Measurements from ENCODE around the gene CNRIP1. TPM values are rescaled to one million over a fixed set of nuclear protein-coding genes. Genes with fewer than 3 reads are reported as not detected.

CNRIP1 gene
- total RNA-seq, 1 experiment from 2014 or later = 1.4 TPM

DNA sequence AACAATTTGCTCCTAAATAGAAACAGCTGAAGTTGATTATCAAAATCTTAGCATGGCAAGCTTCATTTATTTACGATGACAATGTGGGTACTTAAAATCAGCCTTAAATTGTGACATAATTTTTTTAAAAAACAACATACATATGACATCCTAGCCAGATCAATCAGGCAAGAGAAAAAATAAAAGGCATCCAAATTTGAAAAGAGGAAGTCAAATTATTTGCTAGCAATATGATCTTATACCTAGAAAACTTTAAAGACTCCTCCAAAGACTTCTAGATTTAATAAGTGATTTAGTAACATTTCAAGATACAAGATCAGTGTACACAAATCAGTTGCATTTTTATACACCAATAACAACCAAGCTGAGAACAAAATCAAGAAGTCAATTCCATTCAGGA is 53.1 kb downstream of the CNRIP1 start (continued):
- TF ChIP-seq, protein P1, sequence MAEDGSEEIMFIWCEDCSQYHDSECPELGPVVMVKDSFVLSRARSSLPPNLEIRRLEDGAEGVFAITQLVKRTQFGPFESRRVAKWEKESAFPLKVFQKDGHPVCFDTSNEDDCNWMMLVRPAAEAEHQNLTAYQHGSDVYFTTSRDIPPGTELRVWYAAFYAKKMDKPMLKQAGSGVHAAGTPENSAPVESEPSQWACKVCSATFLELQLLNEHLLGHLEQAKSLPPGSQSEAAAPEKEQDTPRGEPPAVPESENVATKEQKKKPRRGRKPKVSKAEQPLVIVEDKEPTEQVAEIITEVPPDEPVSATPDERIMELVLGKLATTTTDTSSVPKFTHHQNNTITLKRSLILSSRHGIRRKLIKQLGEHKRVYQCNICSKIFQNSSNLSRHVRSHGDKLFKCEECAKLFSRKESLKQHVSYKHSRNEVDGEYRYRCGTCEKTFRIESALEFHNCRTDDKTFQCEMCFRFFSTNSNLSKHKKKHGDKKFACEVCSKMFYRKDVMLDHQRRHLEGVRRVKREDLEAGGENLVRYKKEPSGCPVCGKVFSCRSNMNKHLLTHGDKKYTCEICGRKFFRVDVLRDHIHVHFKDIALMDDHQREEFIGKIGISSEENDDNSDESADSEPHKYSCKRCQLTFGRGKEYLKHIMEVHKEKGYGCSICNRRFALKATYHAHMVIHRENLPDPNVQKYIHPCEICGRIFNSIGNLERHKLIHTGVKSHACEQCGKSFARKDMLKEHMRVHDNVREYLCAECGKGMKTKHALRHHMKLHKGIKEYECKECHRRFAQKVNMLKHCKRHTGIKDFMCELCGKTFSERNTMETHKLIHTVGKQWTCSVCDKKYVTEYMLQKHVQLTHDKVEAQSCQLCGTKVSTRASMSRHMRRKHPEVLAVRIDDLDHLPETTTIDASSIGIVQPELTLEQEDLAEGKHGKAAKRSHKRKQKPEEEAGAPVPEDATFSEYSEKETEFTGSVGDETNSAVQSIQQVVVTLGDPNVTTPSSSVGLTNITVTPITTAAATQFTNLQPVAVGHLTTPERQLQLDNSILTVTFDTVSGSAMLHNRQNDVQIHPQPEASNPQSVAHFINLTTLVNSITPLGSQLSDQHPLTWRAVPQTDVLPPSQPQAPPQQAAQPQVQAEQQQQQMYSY (CRISPR knock-in tag; IDR thresholded peaks at IDR 0.05) = no peak
- TF ChIP-seq ZNF416 (CRISPR knock-in tag; IDR thresholded peaks at IDR 0.05) (no peak), SP1 (CRISPR knock-in tag; conservative IDR thresholded peaks at IDR 0.05) (no peak), ZNF232 (CRISPR knock-in tag; IDR thresholded peaks at IDR 0.05) (no peak), TCF7 (CRISPR knock-in tag; IDR thresholded peaks at IDR 0.05; ENCODE audit: low read depth) (no peak)
- TF ChIP-seq, protein P2, sequence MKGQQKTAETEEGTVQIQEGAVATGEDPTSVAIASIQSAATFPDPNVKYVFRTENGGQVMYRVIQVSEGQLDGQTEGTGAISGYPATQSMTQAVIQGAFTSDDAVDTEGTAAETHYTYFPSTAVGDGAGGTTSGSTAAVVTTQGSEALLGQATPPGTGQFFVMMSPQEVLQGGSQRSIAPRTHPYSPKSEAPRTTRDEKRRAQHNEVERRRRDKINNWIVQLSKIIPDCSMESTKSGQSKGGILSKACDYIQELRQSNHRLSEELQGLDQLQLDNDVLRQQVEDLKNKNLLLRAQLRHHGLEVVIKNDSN (CRISPR knock-in tag; IDR thresholded peaks at IDR 0.05) = no peak

DNA sequence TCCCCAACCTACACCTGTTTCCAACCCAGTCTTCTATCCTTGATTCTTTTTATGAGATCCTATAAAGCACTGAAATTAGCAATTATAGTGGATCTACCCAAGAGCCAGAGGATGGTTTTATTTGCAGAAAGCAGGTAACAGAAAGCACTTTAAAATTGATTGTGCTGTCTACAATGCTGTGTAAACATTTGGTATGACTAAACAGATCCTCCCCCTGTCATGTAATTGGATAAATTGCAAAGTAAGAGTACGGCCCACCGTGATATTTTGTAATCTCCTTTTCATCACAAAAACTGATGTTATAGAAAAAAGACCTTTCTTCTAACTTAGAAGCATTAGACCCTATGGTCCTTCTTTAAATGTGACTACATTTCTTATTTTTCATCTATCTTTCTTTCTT is 56.1 kb downstream of the CNRIP1 start:
- Mint-ChIP-seq H3K27ac (no peak overlapping the region), H3K4me3 (no peak overlapping the region), H3K9me3 (no peaks in the 10 kb centered on the region), H3K4me1 (no peaks in the 10 kb centered on the region), H3K36me3 (no peaks in the 10 kb centered on the region), H3K27me3 (ENCODE audit: low read depth) (no peaks in the 10 kb centered on the region)
- ChIA-PET CTCF (no interaction called here), POLR2A (no interaction called here)
- no peak for ATAC-seq
- TF ChIP-seq, protein P3, sequence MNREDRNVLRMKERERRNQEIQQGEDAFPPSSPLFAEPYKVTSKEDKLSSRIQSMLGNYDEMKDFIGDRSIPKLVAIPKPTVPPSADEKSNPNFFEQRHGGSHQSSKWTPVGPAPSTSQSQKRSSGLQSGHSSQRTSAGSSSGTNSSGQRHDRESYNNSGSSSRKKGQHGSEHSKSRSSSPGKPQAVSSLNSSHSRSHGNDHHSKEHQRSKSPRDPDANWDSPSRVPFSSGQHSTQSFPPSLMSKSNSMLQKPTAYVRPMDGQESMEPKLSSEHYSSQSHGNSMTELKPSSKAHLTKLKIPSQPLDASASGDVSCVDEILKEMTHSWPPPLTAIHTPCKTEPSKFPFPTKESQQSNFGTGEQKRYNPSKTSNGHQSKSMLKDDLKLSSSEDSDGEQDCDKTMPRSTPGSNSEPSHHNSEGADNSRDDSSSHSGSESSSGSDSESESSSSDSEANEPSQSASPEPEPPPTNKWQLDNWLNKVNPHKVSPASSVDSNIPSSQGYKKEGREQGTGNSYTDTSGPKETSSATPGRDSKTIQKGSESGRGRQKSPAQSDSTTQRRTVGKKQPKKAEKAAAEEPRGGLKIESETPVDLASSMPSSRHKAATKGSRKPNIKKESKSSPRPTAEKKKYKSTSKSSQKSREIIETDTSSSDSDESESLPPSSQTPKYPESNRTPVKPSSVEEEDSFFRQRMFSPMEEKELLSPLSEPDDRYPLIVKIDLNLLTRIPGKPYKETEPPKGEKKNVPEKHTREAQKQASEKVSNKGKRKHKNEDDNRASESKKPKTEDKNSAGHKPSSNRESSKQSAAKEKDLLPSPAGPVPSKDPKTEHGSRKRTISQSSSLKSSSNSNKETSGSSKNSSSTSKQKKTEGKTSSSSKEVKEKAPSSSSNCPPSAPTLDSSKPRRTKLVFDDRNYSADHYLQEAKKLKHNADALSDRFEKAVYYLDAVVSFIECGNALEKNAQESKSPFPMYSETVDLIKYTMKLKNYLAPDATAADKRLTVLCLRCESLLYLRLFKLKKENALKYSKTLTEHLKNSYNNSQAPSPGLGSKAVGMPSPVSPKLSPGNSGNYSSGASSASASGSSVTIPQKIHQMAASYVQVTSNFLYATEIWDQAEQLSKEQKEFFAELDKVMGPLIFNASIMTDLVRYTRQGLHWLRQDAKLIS (CRISPR knock-in tag; IDR thresholded peaks at IDR 0.05; ENCODE audit: borderline replicate concordance) = no peak
- TF ChIP-seq ZNF232 (CRISPR knock-in tag; IDR thresholded peaks at IDR 0.05) (no peak), CBFB (CRISPR knock-in tag; IDR thresholded peaks at IDR 0.05; ENCODE audit: low read depth) (no peak), TEAD1 (CRISPR knock-in tag; IDR thresholded peaks at IDR 0.05) (no peak), FOXJ3 (CRISPR knock-in tag; IDR thresholded peaks at IDR 0.05; ENCODE audit: borderline replicate concordance) (no peak), ZNF263 (CRISPR knock-in tag; IDR thresholded peaks at IDR 0.05; ENCODE audit: low read depth) (no peak)
- TF ChIP-seq, protein P4, sequence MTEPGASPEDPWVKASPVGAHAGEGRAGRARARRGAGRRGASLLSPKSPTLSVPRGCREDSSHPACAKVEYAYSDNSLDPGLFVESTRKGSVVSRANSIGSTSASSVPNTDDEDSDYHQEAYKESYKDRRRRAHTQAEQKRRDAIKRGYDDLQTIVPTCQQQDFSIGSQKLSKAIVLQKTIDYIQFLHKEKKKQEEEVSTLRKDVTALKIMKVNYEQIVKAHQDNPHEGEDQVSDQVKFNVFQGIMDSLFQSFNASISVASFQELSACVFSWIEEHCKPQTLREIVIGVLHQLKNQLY (CRISPR knock-in tag; IDR thresholded peaks at IDR 0.05) = no peak
- no peak for DNase-seq (ENCODE audit: low spot score)

DNA sequence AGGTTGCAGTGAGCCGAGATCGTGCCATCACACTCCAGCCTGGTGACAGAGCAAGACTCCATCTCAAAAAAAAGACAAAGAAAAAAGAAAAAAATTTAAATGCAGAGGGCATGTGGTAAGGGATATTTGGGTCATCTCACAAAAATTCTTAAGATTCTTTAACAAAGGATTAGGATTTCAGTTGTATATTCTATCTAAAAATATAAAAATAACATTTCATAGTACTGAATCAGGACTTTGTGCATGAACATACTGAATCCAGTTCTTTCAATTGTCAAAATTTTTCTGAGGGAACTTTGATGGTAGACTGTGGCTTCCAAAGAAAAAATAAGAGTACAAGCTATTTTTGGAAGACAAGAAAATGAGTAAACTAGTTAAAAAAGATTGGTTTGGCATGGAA is 60.9 kb downstream of the CNRIP1 start:
- no peaks in the 10 kb centered on the region for H3K36me3 Mint-ChIP-seq
- POLR2A ChIA-PET = no interaction called here
- H3K4me3 Mint-ChIP-seq = no peak overlapping the region
- CTCF ChIA-PET = no interaction called here
- ATAC-seq = no peak
- DNase-seq (ENCODE audit: low spot score) = no peak
- no peaks in the 10 kb centered on the region for H3K9me3 Mint-ChIP-seq
- peaks cover 14% of the 10 kb centered on the region for H3K4me1 Mint-ChIP-seq
- no peak overlapping the region; the same call in 1 of the 2 replicates for H3K27ac Mint-ChIP-seq
- H3K27me3 Mint-ChIP-seq (ENCODE audit: low read depth) = no peaks in the 10 kb centered on the region
- TF ChIP-seq, protein P5, sequence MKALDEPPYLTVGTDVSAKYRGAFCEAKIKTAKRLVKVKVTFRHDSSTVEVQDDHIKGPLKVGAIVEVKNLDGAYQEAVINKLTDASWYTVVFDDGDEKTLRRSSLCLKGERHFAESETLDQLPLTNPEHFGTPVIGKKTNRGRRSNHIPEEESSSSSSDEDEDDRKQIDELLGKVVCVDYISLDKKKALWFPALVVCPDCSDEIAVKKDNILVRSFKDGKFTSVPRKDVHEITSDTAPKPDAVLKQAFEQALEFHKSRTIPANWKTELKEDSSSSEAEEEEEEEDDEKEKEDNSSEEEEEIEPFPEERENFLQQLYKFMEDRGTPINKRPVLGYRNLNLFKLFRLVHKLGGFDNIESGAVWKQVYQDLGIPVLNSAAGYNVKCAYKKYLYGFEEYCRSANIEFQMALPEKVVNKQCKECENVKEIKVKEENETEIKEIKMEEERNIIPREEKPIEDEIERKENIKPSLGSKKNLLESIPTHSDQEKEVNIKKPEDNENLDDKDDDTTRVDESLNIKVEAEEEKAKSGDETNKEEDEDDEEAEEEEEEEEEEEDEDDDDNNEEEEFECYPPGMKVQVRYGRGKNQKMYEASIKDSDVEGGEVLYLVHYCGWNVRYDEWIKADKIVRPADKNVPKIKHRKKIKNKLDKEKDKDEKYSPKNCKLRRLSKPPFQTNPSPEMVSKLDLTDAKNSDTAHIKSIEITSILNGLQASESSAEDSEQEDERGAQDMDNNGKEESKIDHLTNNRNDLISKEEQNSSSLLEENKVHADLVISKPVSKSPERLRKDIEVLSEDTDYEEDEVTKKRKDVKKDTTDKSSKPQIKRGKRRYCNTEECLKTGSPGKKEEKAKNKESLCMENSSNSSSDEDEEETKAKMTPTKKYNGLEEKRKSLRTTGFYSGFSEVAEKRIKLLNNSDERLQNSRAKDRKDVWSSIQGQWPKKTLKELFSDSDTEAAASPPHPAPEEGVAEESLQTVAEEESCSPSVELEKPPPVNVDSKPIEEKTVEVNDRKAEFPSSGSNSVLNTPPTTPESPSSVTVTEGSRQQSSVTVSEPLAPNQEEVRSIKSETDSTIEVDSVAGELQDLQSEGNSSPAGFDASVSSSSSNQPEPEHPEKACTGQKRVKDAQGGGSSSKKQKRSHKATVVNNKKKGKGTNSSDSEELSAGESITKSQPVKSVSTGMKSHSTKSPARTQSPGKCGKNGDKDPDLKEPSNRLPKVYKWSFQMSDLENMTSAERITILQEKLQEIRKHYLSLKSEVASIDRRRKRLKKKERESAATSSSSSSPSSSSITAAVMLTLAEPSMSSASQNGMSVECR (CRISPR knock-in tag; IDR thresholded peaks at IDR 0.05; ENCODE audit: borderline replicate concordance) = no peak
- TF ChIP-seq ATF1 (CRISPR knock-in tag; IDR thresholded peaks at IDR 0.05) = no peak
- TF ChIP-seq, protein P6, sequence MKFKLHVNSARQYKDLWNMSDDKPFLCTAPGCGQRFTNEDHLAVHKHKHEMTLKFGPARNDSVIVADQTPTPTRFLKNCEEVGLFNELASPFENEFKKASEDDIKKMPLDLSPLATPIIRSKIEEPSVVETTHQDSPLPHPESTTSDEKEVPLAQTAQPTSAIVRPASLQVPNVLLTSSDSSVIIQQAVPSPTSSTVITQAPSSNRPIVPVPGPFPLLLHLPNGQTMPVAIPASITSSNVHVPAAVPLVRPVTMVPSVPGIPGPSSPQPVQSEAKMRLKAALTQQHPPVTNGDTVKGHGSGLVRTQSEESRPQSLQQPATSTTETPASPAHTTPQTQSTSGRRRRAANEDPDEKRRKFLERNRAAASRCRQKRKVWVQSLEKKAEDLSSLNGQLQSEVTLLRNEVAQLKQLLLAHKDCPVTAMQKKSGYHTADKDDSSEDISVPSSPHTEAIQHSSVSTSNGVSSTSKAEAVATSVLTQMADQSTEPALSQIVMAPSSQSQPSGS (CRISPR knock-in tag; IDR thresholded peaks at IDR 0.05; ENCODE audit: borderline replicate concordance, low read depth) = no peak
- TF ChIP-seq, protein P7, sequence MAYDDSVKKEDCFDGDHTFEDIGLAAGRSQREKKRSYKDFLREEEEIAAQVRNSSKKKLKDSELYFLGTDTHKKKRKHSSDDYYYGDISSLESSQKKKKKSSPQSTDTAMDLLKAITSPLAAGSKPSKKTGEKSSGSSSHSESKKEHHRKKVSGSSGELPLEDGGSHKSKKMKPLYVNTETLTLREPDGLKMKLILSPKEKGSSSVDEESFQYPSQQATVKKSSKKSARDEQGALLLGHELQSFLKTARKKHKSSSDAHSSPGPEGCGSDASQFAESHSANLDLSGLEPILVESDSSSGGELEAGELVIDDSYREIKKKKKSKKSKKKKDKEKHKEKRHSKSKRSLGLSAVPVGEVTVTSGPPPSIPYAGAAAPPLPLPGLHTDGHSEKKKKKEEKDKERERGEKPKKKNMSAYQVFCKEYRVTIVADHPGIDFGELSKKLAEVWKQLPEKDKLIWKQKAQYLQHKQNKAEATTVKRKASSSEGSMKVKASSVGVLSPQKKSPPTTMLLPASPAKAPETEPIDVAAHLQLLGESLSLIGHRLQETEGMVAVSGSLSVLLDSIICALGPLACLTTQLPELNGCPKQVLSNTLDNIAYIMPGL (CRISPR knock-in tag; IDR thresholded peaks at IDR 0.05) = no peak
